GM21528 (cell line): ENCODE data around the gene EPB41.
"Not testable (repeated sequence)": the region's sequence is repeated elsewhere in the genome, so short reads cannot be mapped to it uniquely, and the experiment has no call there.

Experiments
- ATAC-seq: cut with Tn5 transposase; IDR thresholded peaks from one replicate; pipeline ENCODE4 v1.9.1; 2021; ENCODE audit warnings: mild to moderate bottlenecking, moderate library complexity; ENCODE audit not compliant: unreplicated experiment, low FRiP score

EPB41 gene

GRCh38 chr1:28914228-28915030, at the start of gene EPB41:
Gene EPB41, plus strand, starts transcription at chr1:28914569. Its CDS starts 72,869 bp downstream, at chr1:28987438.
- peak; percentile 90 for ATAC-seq

GRCh38 chr1:28864695-28865094, 49.7 kb upstream of the EPB41 start:
- no peak for ATAC-seq

- ATAC-seq = no peak
Measured at GRCh38 chr1:28865997-28866650, 48.2 kb upstream of the EPB41 start.

GRCh38 chr1:28867850-28868249, 46.5 kb upstream of the EPB41 start:
- no peak for ATAC-seq

GRCh38 chr1:28869952-28870351, 44.4 kb upstream of the EPB41 start:
- no peak for ATAC-seq

GRCh38 chr1:28871631-28872401, 42.6 kb upstream of the EPB41 start:
- ATAC-seq = no peak

- ATAC-seq = not testable (repeated sequence)
Measured at GRCh38 chr1:28875134-28875533, 39.2 kb upstream of the EPB41 start.

GRCh38 chr1:28877132-28877781, 37.1 kb upstream of the EPB41 start:
- no peak for ATAC-seq

- no peak for ATAC-seq
Measured at GRCh38 chr1:28878796-28879195, 35.6 kb upstream of the EPB41 start.

GRCh38 chr1:28882009-28882628, 32.2 kb upstream of the EPB41 start:
- no peak for ATAC-seq

- ATAC-seq = no peak
Measured at GRCh38 chr1:28883242-28883616, 31.1 kb upstream of the EPB41 start.

GRCh38 chr1:28885472-28885877, 28.9 kb upstream of the EPB41 start:
- no peak for ATAC-seq

GRCh38 chr1:28885977-28886730, 28.2 kb upstream of the EPB41 start:
- ATAC-seq = no peak

- peak; percentile 61 for ATAC-seq
Measured at GRCh38 chr1:28886731-28887418, 27.5 kb upstream of the EPB41 start.

- ATAC-seq = peak; percentile 8
Measured at GRCh38 chr1:28887419-28887834, 26.9 kb upstream of the EPB41 start.

- no peak for ATAC-seq
Measured at GRCh38 chr1:28887835-28888682, 26.3 kb upstream of the EPB41 start.

- no peak for ATAC-seq
Measured at GRCh38 chr1:28888915-28889314, 25.5 kb upstream of the EPB41 start.

- no peak for ATAC-seq
Measured at GRCh38 chr1:28889357-28889756, 25.0 kb upstream of the EPB41 start.
